ENCODE measurements around the gene BLID. TPM values are rescaled to one million over a fixed set of nuclear protein-coding genes. Genes with fewer than 3 reads are reported as not detected.

The BLID gene
- total RNA-seq, 1 experiment from 2014 or later = not detected

GRCh38 chr11:122074022-122074421, 42.0 kb downstream of the BLID start:
- ChIA-PET CTCF (no interaction called here), POLR2A (no interaction called here)
- Mint-ChIP-seq H3K27me3 (ENCODE audit: insufficient read depth, unreplicated experiment) (peaks cover 3% of the 10 kb centered on the region), H3K27ac (ENCODE audit: unreplicated experiment) (no peak overlapping the region), H3K4me3 (ENCODE audit: unreplicated experiment) (no peak overlapping the region), H3K4me1 (ENCODE audit: low read depth, unreplicated experiment) (no peaks in the 10 kb centered on the region), H3K9me3 (ENCODE audit: unreplicated experiment) (no peaks in the 10 kb centered on the region), H3K36me3 (ENCODE audit: insufficient read depth, unreplicated experiment) (no peaks in the 10 kb centered on the region)
- Histone ChIP-seq H3K27me3 (replicated peaks; ENCODE audit: control insufficient read depth, insufficient read depth, low read length) (no peaks in the 10 kb centered on the region), H3K9me3 (no peaks in the 10 kb centered on the region), H3K36me3 (ENCODE audit: control insufficient read depth, insufficient read depth, low read length) (no peaks in the 10 kb centered on the region), H3K4me1 (no peaks in the 10 kb centered on the region), H3K4me3 (ENCODE audit: low read depth, low read length) (no peak overlapping the region)
- DNase-seq = no peak
- intact Hi-C loops (cut with micrococcal nuclease; ENCODE audit: unreplicated experiment) = no loop called here
- no TSS peak for BruUV-seq (replicated peaks)
- TF ChIP-seq CTCF (IDR thresholded peaks at IDR 0.05; ENCODE audit: insufficient read depth in 1 of 2, low read depth in 1 of 2, low read length in 1 of 2, severe bottlenecking in 1 of 2, unreplicated experiment in 1 of 2) = no peak

- BruUV-seq (replicated peaks) = no TSS peak
- H3K36me3 ChIP-seq (ENCODE audit: control insufficient read depth, insufficient read depth, low read length) = no peaks in the 10 kb centered on the region
- H3K9me3 ChIP-seq = no peaks in the 10 kb centered on the region
- H3K27ac Mint-ChIP-seq (ENCODE audit: unreplicated experiment) = no peak overlapping the region
- DNase-seq = no peak
- H3K4me1 ChIP-seq = no peaks in the 10 kb centered on the region
- TF ChIP-seq CTCF (IDR thresholded peaks at IDR 0.05; ENCODE audit: insufficient read depth in 1 of 2, low read depth in 1 of 2, low read length in 1 of 2, severe bottlenecking in 1 of 2, unreplicated experiment in 1 of 2) = no peak
- CTCF ChIA-PET = no interaction called here
- H3K27me3 ChIP-seq (replicated peaks; ENCODE audit: control insufficient read depth, insufficient read depth, low read length) = no peaks in the 10 kb centered on the region
- peaks cover 12% of the 10 kb centered on the region for H3K27me3 Mint-ChIP-seq (ENCODE audit: insufficient read depth, unreplicated experiment)
- H3K4me1 Mint-ChIP-seq (ENCODE audit: low read depth, unreplicated experiment) = no peaks in the 10 kb centered on the region
- H3K9me3 Mint-ChIP-seq (ENCODE audit: unreplicated experiment) = no peaks in the 10 kb centered on the region
- no peak overlapping the region for H3K4me3 Mint-ChIP-seq (ENCODE audit: unreplicated experiment)
- H3K36me3 Mint-ChIP-seq (ENCODE audit: insufficient read depth, unreplicated experiment) = no peaks in the 10 kb centered on the region
- H3K4me3 ChIP-seq (ENCODE audit: low read depth, low read length) = no peak overlapping the region
- POLR2A ChIA-PET = no interaction called here
- intact Hi-C loops (cut with micrococcal nuclease; ENCODE audit: unreplicated experiment) = no loop called here
Measured at GRCh38 chr11:122071709-122072202, 44.3 kb downstream of the BLID start.

- Mint-ChIP-seq H3K9me3 (ENCODE audit: unreplicated experiment) (peaks cover 9% of the 10 kb centered on the region), H3K27ac (ENCODE audit: unreplicated experiment) (no peak overlapping the region)
- CTCF ChIA-PET = no interaction called here
Measured at GRCh38 chr11:122069707-122070360, 46.2 kb downstream of the BLID start.

More at GRCh38 chr11:122069707-122070360, 46.2 kb downstream of the BLID start:
- BruUV-seq (replicated peaks) = no TSS peak
- DNase-seq = peak; percentile 7 to 50
- H3K4me1 Mint-ChIP-seq (ENCODE audit: low read depth, unreplicated experiment) = no peaks in the 10 kb centered on the region
- H3K36me3 ChIP-seq (ENCODE audit: control insufficient read depth, insufficient read depth, low read length) = no peaks in the 10 kb centered on the region
- H3K9me3 ChIP-seq = no peaks in the 10 kb centered on the region
- POLR2A ChIA-PET = no interaction called here
- H3K36me3 Mint-ChIP-seq (ENCODE audit: insufficient read depth, unreplicated experiment) = no peaks in the 10 kb centered on the region
- peaks cover 18% of the 10 kb centered on the region for H3K27me3 Mint-ChIP-seq (ENCODE audit: insufficient read depth, unreplicated experiment)
- no peaks in the 10 kb centered on the region for H3K4me1 ChIP-seq
- H3K4me3 ChIP-seq (ENCODE audit: low read depth, low read length) = no peak overlapping the region
- TF ChIP-seq CTCF (IDR thresholded peaks at IDR 0.05; ENCODE audit: insufficient read depth in 1 of 2, low read depth in 1 of 2, low read length in 1 of 2, severe bottlenecking in 1 of 2, unreplicated experiment in 1 of 2) = no peak
- H3K27me3 ChIP-seq (replicated peaks; ENCODE audit: control insufficient read depth, insufficient read depth, low read length) = no peaks in the 10 kb centered on the region
- intact Hi-C loops (cut with micrococcal nuclease; ENCODE audit: unreplicated experiment) = no loop called here
- no peak overlapping the region for H3K4me3 Mint-ChIP-seq (ENCODE audit: unreplicated experiment)
